GM18517 (cell line): ENCODE measurements around the gene OSBPL8.

Experiments
- ATAC-seq: cut with Tn5 transposase; IDR thresholded peaks from one replicate; pipeline ENCODE4 v1.9.1; 2021; ENCODE audit warnings: mild to moderate bottlenecking, moderate library complexity; ENCODE audit not compliant: unreplicated experiment

The OSBPL8 gene

DNA sequence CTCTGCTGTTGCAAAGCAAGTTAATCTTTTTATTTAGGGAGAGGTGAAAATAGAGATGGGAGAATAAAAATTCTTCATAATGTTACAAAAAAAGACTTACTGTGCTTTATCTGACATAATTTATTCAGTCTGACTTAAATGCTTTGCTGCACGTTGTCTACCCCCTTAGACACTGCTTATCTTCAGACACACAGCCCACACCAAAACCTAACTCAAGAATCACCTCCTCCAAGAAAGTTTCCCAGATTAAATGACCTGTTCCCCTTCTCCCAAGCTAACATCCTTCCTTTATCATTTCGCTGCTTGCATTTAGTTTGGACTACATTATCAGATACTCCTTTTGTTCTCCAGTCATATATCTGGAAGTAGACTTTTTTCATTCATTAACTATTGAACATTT is 3.8 kb downstream of the OSBPL8 start:
- no peak for ATAC-seq

DNA sequence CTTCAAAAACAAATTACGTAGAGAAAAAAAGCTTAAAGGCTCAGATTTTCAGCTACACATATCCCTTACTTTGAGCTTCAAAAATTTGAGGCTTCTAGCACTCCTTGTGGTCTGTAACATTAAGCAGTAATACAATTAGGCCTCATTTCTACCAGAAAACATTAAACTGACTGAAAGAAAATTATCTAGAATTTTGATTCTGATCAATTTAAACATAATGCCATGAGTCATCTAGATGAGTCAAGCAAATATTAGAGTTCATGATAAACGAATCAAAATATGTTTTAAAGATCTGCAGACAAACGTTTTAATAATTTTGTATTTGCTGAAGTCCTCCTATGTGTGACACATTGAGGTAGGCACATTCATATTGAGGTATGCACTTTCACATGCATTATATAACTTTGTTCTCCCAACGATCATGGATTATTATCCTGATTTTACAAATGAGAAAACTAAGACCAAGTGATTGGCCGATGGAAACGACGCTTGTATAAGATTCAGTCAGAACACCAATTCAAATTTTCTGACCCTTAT is 4.3 kb downstream of the OSBPL8 start:
- ATAC-seq: no peak

DNA sequence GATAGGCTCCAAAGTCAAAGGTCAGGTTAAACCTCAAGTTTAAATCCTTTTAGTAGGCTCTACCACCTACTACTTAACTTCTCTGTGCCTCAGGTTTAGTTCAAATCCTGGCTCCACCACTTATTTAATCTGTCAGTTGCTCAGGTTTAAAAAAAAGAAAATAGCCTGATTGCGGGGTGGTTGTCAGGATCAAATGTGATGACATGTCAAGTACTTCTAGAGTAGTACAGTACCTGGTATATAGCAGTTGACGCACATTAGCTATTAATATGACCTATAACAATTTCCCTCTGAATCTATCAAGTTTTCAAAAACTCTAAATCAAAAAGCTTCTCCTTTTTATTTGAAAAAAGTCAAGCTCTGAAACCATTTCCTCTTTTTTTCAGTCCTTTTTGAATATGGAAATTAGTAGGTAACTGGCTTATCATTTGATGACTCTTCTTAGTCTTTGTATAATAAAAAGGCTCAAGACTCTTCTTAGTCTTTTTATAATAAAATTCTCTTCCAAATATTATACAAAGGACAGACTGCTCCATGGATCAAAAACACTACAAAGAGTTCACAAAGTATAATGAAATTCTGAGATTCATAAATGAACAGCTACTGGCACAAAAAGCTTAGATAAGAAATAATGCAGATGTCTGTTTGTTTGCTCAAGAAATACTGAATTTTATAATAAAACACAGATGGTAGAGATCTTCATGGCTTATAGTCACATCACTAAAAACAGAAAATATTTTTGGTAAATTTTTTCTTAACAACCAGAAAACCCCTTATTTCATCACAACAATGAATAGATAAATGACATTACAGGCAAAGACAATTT is 5.0 kb downstream of the OSBPL8 start:
- ATAC-seq: no peak

DNA sequence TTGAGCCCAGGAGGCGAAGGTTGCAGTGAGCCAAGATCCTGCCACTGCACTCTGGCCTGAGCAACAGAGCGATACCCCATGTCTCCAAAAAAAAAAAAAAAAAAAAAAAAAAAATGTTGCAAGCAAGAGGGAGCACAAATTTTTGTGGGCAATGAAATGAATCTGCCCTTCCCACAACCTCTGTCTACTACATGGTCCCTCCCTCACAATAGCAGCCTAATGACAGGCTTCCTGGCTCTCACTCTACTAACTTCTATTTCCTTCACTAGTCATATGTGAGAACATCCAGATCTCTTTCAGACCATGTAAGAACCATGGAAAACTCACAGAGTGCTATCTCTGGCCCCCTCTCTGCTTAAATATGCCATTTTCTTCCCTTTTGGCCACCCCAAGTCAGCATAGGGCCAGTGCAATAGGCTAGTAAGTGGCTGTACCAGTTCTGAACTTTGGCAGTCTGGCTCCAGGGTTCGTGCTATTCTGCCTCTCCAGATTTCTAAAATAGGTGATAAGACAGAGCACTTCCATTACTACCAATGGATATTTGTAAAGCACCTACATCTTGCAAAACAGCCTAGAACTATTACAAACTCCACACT is 7.1 kb downstream of the OSBPL8 start:
- ATAC-seq: no peak

DNA sequence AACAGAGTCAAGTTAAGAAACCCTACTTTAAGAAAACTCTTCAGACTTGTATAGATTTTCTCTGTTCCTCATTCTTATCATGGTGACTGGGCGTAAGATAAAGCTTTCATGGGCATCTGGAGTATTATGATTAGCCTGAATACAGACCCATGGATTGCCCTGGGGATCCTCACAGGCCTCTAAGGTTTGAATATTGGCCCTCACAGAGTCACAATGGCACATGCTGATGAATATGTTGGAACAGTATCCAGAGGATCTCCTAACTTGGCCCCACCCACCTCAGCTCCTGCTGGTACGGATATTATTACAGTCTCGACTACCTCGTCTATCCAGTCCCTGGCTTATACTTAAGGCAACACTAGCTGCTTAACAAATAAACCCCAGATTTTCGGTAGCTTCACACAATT is 8.1 kb downstream of the OSBPL8 start:
- no peak for ATAC-seq

DNA sequence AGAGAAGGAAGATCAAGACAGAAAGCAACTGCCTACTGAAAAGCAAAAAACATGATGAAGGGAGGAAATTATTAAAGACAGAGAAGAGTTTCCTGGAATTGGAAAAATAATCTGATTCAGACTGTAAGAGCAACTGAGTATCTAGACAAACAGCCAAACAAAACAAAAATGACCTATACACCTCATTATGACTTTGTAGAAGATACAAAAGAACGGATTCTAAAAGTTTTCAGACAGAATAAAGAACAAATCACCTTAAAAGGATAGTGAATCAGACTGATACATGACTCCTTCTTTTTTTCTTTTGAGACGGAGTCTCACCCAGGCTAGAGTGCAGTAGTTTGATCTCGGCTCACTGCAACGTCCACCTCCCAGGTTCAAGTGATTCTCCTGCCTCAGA is 10.4 kb downstream of the OSBPL8 start:
- ATAC-seq: no peak

DNA sequence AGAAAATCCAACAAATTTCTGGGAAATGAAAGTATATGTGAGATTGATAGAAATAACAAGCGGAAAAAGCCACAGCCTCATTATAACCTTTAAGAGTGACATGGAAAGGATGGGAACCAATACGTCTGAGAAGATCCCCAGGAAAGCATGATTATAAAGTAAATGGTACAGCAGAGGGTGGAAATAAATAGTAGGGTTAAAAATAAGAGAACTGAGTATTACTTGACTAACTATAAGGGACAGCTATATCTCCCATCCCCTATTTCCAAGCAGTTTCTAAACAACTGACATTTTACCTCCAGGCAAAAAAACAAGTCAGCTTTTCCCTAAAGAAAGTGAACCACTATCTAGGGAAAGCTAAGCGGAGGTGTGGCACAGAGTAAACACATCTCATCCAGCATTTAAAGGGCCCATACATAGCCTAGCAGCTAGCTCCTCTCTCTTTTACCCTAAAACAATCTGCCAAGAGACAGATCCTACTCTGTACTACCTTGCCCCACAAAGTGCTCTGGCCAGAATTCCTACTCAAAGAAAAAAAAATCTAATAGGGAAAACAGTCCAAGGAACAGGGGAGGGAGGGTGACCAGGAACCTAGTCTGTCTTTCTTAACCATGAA is 11.2 kb downstream of the OSBPL8 start:
- no peak for ATAC-seq

DNA sequence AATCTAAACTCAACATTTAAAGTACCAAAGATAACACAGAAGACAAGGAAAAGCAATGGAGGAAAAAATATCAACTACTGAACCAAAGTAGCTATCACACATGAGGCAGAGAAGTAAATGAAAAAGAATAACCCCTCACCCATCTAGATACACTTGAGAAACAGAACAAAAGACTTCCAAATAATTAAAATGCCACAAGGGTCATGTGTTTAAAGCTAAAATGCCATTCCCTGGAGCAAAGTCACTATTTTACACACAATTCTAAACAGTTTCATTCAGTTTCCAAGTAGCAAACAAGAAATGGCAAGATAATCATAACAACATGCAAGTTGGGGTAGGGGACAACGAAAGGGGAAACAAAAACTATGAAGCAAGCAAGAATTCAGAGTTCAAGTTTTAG is 12.0 kb downstream of the OSBPL8 start:
- ATAC-seq: no peak

DNA sequence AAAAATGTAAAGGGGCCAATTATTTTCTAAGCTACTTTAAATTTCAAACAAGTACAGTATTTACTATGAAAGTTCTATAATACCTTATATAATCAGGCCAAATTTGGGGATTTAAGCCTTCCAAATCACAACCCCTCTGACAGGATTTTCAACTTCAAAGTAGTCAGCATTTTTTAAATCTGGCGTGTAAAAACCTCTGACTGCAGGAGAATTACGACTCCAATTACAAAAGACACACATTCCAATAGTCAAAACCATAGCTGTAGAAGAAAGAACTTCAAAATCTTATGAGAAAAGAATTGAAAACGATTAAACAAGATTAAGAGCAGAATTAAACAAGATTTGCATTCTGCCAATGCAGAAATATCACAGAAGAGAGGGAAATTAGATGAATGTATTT is 12.7 kb downstream of the OSBPL8 start:
- ATAC-seq: no peak

DNA sequence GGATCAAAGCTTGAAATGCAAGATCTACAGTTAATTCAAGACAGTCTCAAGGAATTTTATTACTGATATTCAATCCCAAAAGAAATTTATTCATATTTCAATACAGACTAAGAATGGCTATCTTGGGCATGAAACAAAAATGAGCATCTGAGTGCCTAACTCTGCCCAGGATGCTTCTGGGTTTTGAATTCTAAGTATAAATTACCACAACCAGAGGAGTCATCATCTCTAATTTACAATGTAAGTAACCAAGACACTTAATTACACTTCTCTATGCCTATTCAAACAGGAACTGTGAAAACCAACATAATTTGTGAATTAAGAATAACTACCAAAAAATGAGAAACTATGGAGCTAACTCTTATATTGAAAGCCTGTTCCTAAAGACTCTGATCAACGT is 14.1 kb downstream of the OSBPL8 start:
- ATAC-seq: no peak

DNA sequence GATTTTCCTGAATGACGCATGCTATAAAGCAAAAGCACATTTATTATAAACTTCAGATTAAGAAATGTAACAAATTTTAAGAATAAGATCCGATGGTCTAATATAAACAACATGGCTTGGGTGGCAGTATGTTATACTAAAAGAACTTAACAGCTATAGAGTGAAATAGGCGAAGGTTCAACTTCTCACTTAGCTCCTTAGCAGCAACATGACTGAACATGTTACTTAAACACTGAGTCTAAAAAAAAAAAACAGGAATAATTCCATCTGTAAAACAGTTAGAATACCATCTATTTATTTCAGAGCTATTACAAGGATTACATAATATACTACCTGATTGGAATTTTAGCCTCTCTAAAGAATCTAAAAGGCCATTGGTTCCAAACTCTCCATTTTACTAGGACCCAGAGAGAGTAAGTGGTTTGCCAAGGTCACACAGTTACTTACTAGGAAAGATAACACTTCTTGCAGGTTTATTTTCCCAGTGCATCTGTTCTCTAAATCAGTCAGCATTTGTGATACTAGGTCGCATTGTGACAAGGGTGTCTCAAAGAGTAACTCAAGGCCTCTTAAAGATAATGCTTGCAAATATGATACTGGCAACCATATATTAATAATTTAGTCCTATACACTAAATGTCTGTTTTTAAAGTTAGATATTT is 14.8 kb downstream of the OSBPL8 start:
- no peak for ATAC-seq

DNA sequence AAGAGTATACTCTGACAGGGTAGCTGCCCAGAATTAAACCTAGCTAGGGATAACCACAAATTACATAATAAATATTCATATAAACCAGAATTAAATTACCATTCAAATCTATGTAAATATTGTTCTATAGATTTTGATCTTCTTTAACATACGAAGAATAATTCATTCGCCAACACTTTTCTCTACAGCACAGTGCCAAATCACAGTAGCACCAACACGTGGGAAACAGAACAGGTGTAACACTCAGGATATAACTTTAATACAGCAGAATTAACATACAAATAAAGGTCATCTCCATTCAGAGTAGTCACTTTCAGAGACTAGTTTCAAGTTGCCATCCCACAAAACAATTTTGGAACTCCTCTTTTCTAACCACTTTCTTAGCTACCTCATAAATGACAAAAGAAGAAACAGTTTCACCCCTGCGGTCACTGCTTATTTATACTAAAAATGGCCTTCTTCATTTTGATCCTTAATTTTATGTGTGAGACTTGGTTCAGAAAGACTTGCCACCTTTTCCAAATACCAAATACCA is 15.7 kb downstream of the OSBPL8 start:
- no peak for ATAC-seq

DNA sequence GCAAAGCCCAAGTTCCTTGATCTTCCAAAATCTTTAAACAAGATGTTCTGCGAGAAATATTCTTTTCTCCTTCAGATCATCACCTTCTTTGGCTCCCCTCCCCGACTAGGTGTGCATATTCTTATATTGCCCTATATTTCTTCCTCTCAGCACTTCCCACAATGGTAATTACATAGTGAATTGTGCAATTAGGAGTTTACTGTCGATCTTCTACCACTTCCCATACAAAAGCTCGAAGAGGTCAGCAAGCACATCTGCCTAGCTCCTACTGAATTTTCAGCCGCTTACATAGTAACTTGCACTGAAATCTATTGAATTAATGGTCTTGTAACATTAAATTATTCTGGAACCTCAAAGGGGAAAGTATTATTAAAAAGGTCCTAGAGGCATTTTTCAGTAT is 16.7 kb downstream of the OSBPL8 start:
- ATAC-seq: no peak

DNA sequence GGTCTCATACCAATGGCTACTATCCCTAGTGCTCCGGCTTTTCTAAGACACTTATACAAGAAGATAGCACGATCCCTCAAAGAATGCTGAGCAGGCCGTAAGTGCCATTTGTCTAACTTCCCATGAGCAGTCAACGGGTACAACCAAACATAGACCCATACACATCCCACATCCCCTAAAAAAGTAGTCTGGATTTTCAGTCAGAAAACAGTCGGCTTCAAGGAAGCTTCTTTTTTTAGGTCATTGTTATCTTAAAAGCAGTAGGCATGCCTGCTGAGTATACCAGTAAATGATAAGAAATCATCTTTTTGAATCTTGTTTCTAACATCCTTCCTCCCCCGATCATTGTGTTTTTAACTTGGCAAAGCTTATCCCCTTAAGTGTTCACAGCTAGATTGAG is 19.8 kb downstream of the OSBPL8 start:
- ATAC-seq: no peak

DNA sequence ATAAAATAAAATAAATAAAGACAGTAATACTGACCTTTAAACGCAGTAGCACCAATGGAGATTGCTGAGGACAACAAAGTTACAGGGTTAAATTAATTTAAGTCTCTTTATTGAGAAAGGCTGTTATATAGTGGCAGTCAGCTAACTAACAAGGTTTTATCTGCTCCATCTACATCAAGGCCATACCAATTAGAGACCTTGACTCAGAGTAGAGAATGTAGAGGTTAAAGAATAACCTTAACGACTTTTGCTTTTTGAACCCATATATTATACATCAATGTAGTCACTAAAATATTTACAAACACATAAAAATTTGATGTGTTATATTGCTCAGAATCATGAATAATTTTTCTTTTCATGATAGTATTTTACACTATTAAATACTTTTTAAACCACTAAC is 21.6 kb downstream of the OSBPL8 start:
- ATAC-seq: no peak

DNA sequence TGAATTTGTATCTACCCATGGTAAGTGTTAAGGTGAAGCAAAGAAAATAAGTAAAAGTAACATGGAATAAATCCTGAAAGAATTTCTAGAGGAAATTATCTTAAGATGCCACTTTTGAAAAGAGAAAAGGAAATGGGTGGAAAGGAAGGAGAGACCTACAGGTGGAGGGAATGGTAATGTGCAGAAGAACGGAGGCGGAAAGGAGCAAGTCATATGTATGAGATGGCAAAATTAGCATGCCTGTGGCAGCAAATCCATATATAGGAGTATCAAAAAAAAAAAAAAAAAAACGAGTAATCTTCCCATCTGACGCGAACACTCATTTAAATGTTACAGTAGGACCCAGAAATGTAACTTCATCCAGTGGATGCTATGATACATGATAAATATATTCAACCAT is 23.0 kb downstream of the OSBPL8 start:
- ATAC-seq: no peak

DNA sequence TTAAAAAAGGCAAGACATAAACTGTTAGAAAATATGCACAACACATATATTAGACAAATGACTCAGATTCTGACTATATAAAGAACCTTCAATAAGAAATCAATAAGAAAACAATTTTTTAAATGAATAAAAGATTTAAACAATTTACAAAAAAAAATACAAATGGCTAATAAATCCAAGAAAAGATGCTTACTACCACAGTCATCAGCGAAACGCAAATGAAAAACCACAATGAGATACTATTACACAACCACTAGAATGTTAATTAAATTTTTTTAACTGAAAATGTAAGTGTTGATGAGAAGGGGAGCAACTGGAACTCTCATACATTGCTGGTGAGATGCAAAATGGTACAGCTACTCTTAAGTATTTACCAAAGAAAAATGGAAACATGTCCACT is 24.4 kb downstream of the OSBPL8 start:
- ATAC-seq: no peak

DNA sequence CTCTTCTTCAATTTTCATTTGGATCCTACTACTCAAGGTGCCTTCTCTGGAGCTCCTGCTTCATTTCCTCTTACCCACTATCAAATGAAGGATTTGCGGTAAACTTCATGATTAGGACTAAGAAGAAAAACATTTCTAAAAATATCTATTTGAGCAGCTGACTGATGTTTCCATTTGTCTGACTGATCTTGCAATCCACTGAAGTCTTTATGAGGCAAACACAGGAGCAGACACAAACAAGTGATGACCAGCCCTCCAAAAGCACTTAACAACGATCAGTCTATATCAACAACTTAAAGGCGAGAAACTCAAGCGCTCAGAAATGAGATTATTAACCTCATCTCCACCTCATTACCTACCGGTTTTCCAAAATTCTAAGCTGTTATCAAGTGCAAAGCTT is 26.2 kb downstream of the OSBPL8 start:
- no peak for ATAC-seq

DNA sequence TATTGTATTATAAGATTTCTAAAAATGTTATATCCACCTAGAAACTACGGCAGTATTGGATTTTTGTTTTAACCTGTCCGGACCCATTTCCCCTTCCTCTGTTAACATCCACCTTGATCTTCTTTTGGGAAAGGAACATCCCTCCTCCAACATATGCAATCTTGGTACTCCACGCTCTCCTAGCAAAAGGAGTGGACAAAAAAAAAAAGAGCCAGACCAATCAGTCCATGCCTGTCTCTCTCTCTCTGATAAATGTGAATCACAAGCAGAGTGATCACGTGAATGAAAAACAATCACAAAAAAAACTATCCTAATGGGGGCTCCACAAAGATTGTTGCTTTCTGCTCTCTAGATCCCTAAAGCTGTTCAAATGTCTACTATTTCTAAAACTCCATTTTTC is 27.1 kb downstream of the OSBPL8 start:
- ATAC-seq: no peak

DNA sequence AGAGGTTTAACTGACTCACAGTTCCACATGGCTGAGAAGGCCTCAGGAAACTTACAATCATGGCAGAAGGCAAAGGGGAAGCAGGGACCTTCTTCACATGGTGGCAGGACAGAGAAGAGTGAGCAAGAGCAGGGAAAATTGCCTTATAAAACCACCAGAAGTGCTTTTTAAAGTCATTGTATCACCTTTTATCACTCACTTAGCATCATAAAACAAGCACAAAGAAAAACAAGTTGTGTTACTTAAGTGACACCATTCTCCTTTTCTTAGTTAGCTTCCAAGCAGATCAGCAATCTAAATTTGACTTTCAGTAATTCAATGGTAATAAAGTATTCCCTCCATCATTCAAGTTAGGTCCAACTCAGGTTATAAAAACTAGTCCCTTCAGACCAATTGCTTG is 28.5 kb downstream of the OSBPL8 start:
- no peak for ATAC-seq

DNA sequence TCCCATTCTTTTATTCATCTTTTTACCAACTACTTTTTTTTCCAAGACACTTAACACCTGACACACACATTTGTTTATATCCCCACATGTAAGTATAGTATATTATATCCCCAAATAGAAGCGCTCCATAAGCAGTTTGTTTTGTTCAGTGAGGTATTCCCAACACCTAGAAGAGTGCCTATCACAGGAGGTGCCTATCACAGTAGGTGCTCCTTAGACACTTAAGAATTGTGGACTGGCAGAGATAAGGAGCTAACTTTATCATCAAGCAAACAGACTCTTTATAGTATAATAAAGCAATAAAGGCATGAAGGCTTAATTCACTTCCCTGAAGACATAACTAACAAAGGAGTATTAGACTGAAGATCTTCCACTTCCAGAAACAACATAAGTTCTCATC is 29.1 kb downstream of the OSBPL8 start:
- ATAC-seq: no peak
